Heart right ventricle (tissue), 16 donors: ENCODE measurements around the gene PIGL. TPM values are rescaled to one million over a fixed set of nuclear protein-coding genes. Genes with fewer than 3 reads are reported as not detected.
"Not testable (repeated sequence)": the region's sequence is repeated elsewhere in the genome, so short reads cannot be mapped to it uniquely, and the experiment has no call there.

Experiments
- ATAC-seq, 8 donors: fragments of 200-7000 bp; cut with Tn5 transposase; one replicate each; pipeline ENCODE4 v1.9.1; 2020; ENCODE audit warnings: mild to moderate bottlenecking in 8 of 8, moderate library complexity in 8 of 8, moderate number of reproducible peaks in 1 of 8
- DNase-seq, 2 donors: peaks; one replicate each; pipeline ENCODE4 v3.0.0-alpha.2; 2020
- H3K27ac ChIP-seq, 10 donors: fragments of 200-600 bp; sonication (generic) in 2 of 10; one replicate each; pipeline versions ENCODE4 v1.5.0 to v1.8.0; 2020 to 2022; ENCODE audit warnings: mild to moderate bottlenecking in 3 of 10
- H3K27me3 ChIP-seq, 7 donors: fragments of 200-600 bp; one replicate each; pipeline ENCODE4 v1.8.0; 2021 to 2022; ENCODE audit warnings: mild to moderate bottlenecking in 2 of 7
- H3K36me3 ChIP-seq, 9 donors: fragments of 200-600 bp; sonication (generic) in 1 of 9; one replicate each; pipeline versions ENCODE4 v1.5.0 to v1.8.0; 2020 to 2022; ENCODE audit warnings: mild to moderate bottlenecking in 2 of 9
- H3K4me1 ChIP-seq, 9 donors: fragments of 200-600 bp; sonication (generic) in 1 of 9; one replicate each; pipeline versions ENCODE4 v1.5.0 to v1.8.0; 2020 to 2022; ENCODE audit warnings: mild to moderate bottlenecking in 4 of 9
- H3K4me3 ChIP-seq, 10 donors: fragments of 200-600 bp; sonication (generic) in 2 of 10; one replicate each; pipeline versions ENCODE4 v1.5.0 to v1.8.0; 2020 to 2022; ENCODE audit warnings: mild to moderate bottlenecking in 7 of 10, moderate library complexity in 2 of 10
- H3K9me3 ChIP-seq, 11 donors: fragments of 200-600 bp in 10 of 11; sonication (generic) in 2 of 11; one replicate each; pipeline versions ENCODE4 v1.5.0 to v1.8.0; 2013 to 2022; ENCODE audit warnings: mild to moderate bottlenecking in 2 of 11, control low read depth in 1 of 11, moderate library complexity in 1 of 11
- CTCF ChIP-seq, 9 donors: fragments of 200-600 bp; sonication (generic) in 2 of 9; IDR thresholded peaks; one replicate each; pipeline versions ENCODE4 v1.5.0 to v1.8.0; 2021 to 2022; ENCODE audit warnings: antibody characterized with exemption in 9 of 9, mild to moderate bottlenecking in 5 of 9, moderate library complexity in 1 of 9
- WGBS, 2 donors: extraction: QIAGEN DNeasy Blood & Tissue Kit; methylation state at CpG; one replicate each; pipeline ENCODE4 v1.1.7; 2013; ENCODE audit warnings: inconsistent platforms in 1 of 2; 5-methylcytosine and 5-hydroxymethylcytosine counted together
- intact Hi-C, 10 donors: fragments of 100-400 bp; cut with DNase I; formaldehyde crosslinking; loops; one replicate each; pipeline versions ENCODE4 v1.11.1 to v1.14.2; 2022
- polyA plus RNA-seq, 2 donors: library from polyadenylated mRNA; stranded (reverse); fragments of 200-250 nt; gene quantifications; one replicate each; pipeline ENCODE4 v1.2.3, GENCODE V29; 2013
- total RNA-seq, 10 donors: library from RNA; stranded (reverse); fragmentation: NEBNext Ultra II Directional in 3 of 10; extraction: Animal tissue kit (Norgen Biotek cat#: 25700) in 3 of 10; gene quantifications; one replicate each; pipeline versions ENCODE4 v1.2.1 to v1.2.4, GENCODE V29; 2021 to 2023
- donor health status: Arrhythmogenic right ventricular cardiomyopathy.
- donor health status: ischemic (EF 13 %, LVEDD 7.1; RV severe dilation, severe dysfunction).
- donor health status: healthy with polysubstance abuse.
- donor health status: DM: no; HTN: yes; CAD: no.
- donor health status: DM: no; HTN: no; CAD: no.
- donor health status: ischemic (EF 25% LVEDD 6.9; RV normal size, moderate dysfunction).
- donor health status: ischemic (EF 25% LVEDD 5.7; RV mildly dilated, moderate dysfunction).
- donor health status: healthy.
- donor health status: DM: yes; HTN: yes; CAD: no.
- donor health status: Ischemic cardiomyopathy.
- donor health status: ischemic (EF 35%, LVEDD 5.7; RV mildly dilated, moderate dysfunction).
- donor health status: nonischemic (EF 11% LVEDD 7.7; RV severe dilation, severe dysfunction).
- donor health status: DM: yes; HTN: yes; CAD: no.
- donor health status: PGD.
- donor health status: ischemic (EF 29% LVEDD 5.4; RV normal size, mild dysfunction).
- donor health status: nonischemic (EF 23%, LVEDD 6.1; RV moderate dilation, normal function).

Gene PIGL
- total and polyA plus RNA-seq, 12 donors: 6.1 to 14.6 (median 9.5) TPM

GRCh38 chr17:16215273-16215964, 1.6 kb upstream of the PIGL start, which contains the start of gene NCOR1:
Gene NCOR1, minus strand, starts transcription at chr17:16215534. Its CDS starts 20,965 bp downstream, at chr17:16194569.
- Histone ChIP-seq H3K4me1 (peaks cover 3 to 65% (median 50%) of the 10 kb centered on the region in 9 donors), H3K36me3 (peaks cover 0 to 5% (median 0%) of the 10 kb centered on the region in 9 donors), H3K27ac (peak within 1 kb of the TSS; percentile 85 to 100 (median 98)), H3K9me3 (no peaks in the 10 kb centered on the region), H3K4me3 (peak within 1 kb of the TSS; percentile 63 to 100 (median 92)), H3K27me3 (no peaks in the 10 kb centered on the region)
- DNase-seq (peak; percentile 94), ATAC-seq (peak; percentile 95 to 98 (median 97))
- 0% methylated on average over 40 to 82 of the region's 82 CpGs for WGBS, 2 donors
- intact Hi-C loops: loop anchor here in 4 of 10 donors (5.0 to 10.0 kb wide), 2 partner anchors 59 to 72 kb away; no protein-coding TSS in a partner anchor
- TF ChIP-seq CTCF (IDR thresholded peaks at IDR 0.05): peak in 7 of 9 donors; percentile 19 to 66 (median 43)

DNA sequence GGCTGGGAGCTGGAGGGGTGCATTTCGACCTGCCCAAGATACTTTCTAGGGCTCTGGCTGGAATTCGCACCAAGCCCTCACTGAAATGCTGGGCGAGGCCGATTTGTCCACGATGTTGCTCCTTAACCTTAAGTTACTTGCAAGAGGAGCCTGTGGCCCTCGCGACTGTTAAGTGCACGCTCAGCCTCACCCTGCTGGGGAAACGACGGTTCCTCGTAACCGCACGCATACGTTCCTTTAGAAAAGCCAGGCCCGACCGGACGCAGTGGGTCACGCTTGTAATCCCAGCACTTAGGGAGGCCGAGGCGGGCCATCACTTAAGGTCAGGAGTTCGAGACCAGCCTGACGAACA, 1.1 kb upstream of the PIGL start:
- intact Hi-C loops: loop anchor here in 4 of 10 donors (5.0 to 10.0 kb wide), 2 partner anchors 59 to 71 kb away; no protein-coding TSS in a partner anchor
- Histone ChIP-seq H3K27me3 (no peaks in the 10 kb centered on the region), H3K36me3 (peaks cover 0 to 5% (median 0%) of the 10 kb centered on the region in 9 donors), H3K27ac (peak overlapping the region; percentile 85 to 100 (median 98)), H3K9me3 (no peaks in the 10 kb centered on the region), H3K4me3 (peak overlapping the region; percentile 63 to 100 (median 92)), H3K4me1 (peaks cover 3 to 65% (median 50%) of the 10 kb centered on the region in 9 donors)
- peak in 7 of 8 donors; percentile 9 to 40 (median 14) for ATAC-seq
- WGBS, 2 donors: 18 to 20% methylated on average over 22 of the region's 22 CpGs
- no peak for DNase-seq
- TF ChIP-seq CTCF (IDR thresholded peaks at IDR 0.05): no peak

- ATAC-seq, DNase-seq, H3K36me3 ChIP-seq, H3K27me3 ChIP-seq, H3K9me3 ChIP-seq: not testable (repeated sequence)
- Histone ChIP-seq H3K4me1 (peaks cover 3 to 62% (median 45%) of the 10 kb centered on the region in 9 donors), H3K27ac (peak overlapping the region; percentile 85 to 100 (median 98)), H3K4me3 (peak overlapping the region; percentile 63 to 100 (median 92))
- WGBS, 2 donors: 73 to 75% methylated on average over 38 of the region's 38 CpGs
- intact Hi-C loops: loop anchor here in 4 of 10 donors (5.0 to 10.0 kb wide), 2 partner anchors 58 to 71 kb away; no protein-coding TSS in a partner anchor
Measured at GRCh38 chr17:16216341-16217001, 539 bp upstream of the PIGL start.

DNA sequence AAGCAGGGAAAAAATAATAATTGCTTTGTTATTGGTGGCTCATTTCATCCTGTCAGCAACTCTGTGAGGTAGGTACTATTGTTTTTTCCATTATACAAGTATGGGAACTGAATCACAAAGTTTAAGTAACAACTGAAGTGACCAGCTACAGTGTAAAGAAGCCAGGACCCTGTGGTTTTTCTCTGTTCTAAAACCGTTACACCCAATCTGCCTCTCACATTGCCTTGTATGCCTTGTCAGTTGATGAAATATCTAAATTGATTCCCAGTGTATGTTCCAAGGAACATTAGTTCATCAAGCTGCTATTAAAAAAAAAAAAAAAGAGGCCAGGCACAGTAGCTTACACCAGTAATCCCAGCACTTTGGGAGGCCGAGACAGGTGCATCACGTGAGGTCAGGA, 5.4 kb downstream of the PIGL start:
- Histone ChIP-seq H3K36me3 (peaks cover 0 to 26% (median 0%) of the 10 kb centered on the region in 9 donors), H3K27me3 (no peaks in the 10 kb centered on the region), H3K27ac (no peak overlapping the region), H3K9me3 (no peaks in the 10 kb centered on the region), H3K4me3 (no peak overlapping the region), H3K4me1 (peaks cover 0 to 16% (median 13%) of the 10 kb centered on the region in 9 donors)
- intact Hi-C loops: no loop called here
- no peak for ATAC-seq
- 91 to 97% methylated on average over 3 of the region's 3 CpGs for WGBS, 2 donors
- TF ChIP-seq CTCF (IDR thresholded peaks at IDR 0.05): no peak
- DNase-seq: no peak

GRCh38 chr17:16229912-16230561, 13.0 kb downstream of the PIGL start:
- DNase-seq, ATAC-seq, H3K27me3 ChIP-seq, intact Hi-C loops, H3K4me3 ChIP-seq, H3K27ac ChIP-seq, H3K9me3 ChIP-seq: not testable (repeated sequence)
- 95 to 96% methylated on average over 8 of the region's 8 CpGs for WGBS, 2 donors
- Histone ChIP-seq H3K4me1 (peaks cover 0 to 14% (median 0%) of the 10 kb centered on the region in 9 donors), H3K36me3 (peaks cover 0 to 31% (median 0%) of the 10 kb centered on the region in 9 donors)
